ENCODE results near the gene ESR2.
"Not testable (repeated sequence)": the region's sequence is repeated elsewhere in the genome, so short reads cannot be mapped to it uniquely, and the experiment has no call there.

ESR2 gene

GRCh38 chr14:64195199-64195598 is 99.0 kb downstream of the ESR2 start:
- peak; percentile 28 for DNase-seq

- no peak for DNase-seq
Observed at GRCh38 chr14:64194404-64194803, 99.8 kb downstream of the ESR2 start.

DNA sequence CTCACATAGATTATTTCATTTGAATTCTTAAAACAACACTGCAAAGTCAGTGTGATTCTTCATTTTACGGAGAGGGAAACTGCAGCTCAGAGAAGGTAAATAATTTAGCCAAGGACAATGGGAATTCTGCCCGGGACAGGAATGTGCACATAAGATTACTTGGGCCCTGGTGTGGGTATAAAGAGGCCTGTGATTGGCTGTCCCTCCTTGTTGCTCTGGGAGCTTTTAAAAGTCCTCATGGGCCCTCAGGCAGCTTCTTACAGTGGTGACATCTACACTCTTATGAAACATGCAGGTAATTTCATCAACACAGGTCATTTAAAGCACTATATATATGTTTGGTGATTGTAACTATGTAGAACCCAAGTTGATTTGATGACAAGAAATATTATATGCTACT is 100.3 kb downstream of the ESR2 start:
- no peak for DNase-seq

- DNase-seq: no peak
Observed at GRCh38 chr14:64191756-64192155, 102.4 kb downstream of the ESR2 start.

- DNase-seq: no peak
Observed at GRCh38 chr14:64190974-64191502, 103.1 kb downstream of the ESR2 start.

DNA sequence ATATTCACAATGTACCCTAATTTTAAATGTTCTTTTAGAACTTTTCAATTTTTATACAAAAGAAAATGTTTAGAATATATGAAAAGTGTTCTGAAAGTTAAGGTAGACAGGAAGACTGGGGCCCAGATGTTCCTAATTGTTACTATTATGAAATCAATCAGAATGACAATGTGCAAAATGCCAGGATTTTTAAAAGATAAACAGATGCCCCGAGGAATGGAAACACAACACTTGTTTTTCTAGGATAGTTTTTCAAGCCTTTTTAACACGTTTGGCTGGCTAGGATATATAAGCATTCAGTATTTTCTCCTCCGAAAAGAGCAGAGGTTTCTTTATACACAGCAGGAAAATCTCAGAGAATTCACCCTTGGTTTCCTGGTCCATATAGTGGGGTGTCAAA is 106.8 kb downstream of the ESR2 start:
- DNase-seq: no peak

DNA sequence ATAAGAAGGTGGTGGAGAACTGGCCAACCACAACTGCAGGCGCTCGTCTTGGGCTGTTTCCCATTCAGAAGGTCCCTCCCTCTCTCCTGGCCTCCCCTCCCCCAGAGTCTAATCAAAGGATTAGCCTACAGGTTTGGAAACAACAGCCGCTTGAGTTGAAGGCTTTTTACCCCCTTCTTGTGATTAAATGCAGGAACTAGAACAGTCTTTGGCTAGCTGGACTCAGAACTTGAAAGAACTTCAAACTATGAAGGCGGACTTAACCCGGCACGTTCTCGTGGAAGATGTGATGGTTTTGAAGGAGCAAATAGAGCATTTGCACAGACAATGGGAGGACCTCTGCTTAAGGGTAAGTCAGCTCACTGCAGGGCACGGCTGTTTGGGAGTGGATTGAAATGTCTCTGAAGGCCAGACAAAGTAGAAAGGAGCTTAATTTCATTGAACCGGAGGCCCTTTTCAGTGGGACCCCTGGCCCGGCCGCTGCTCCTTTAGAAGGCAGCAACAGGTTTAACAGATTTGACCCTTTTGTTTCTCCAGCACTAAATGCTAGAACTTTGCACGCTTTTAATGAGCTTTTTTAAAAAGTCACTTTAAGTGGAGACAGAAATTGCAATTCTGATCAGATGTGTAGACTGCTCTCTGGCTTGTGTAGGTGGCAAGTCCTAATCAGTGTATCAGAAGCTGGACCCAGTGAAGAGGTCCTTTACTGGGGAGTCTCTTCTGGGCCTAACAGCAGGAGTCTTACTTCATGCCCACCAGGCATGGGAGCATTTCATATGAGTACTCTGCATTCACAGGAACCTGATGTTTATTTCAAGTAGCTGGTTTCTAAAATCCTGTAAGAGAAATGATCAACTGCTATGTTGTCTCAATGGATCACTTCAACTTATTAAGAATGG is 107.7 kb downstream of the ESR2 start:
- DNase-seq: no peak

GRCh38 chr14:64185184-64185583 is 109.0 kb downstream of the ESR2 start:
- DNase-seq: peak; percentile 38

DNA sequence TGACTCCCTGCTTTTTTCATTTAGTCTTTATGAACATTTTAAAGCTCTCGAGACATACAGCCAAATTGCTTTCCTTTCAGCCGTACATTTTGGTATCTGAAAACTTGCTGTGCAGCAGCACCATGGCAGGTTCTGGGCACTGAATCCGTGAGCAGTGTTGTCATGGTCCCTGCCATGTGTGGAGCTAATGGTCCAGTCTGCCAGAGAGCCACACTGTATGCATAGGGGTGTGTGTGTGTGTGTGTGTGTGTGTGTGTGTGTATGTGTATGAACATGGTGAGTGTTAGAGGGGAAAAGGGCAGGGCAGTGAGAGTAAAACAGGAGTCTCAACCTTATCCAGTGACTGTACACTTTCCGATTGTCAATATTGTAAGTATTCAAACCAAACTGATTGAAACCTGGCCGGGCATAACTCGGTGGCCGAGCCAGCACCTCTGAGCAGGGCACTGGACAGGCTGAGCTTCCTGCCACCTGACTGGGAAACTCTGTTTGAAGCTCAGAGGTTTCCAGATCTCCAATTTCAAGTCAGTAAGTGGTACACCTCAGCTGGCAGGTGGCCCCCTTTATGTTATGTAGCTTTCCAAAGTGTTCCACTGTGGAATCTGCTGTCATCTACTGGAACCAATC is 110.0 kb downstream of the ESR2 start:
- DNase-seq: no peak

- DNase-seq: not testable (repeated sequence)
Observed at GRCh38 chr14:64182908-64183307, 111.3 kb downstream of the ESR2 start.

DNA sequence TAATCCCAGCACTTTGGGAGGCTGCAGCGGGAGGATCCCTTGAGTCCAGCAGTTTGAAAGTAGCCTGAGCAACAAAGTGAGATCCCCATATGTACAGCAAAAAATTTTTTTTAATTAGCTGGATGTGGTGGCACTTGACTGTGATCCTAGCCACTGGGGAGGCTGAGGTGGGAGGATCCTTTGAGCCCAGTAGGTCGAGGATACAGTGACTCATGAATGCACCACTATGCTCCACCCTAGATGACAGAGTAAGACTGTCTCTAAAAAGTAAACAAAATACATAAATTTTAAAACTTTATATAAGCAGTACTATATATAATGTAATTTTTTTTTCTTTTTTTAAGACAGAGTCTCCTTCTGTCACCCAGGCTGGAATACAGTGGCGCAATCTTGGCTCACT is 115.4 kb downstream of the ESR2 start:
- DNase-seq: no peak

- no peak for DNase-seq
Observed at GRCh38 chr14:64176330-64176729, 117.8 kb downstream of the ESR2 start.

- peak; percentile 14 for DNase-seq
Observed at GRCh38 chr14:64174922-64175782, 119.0 kb downstream of the ESR2 start.

- DNase-seq: no peak
Observed at GRCh38 chr14:64170181-64170580, 124.0 kb downstream of the ESR2 start.

DNA sequence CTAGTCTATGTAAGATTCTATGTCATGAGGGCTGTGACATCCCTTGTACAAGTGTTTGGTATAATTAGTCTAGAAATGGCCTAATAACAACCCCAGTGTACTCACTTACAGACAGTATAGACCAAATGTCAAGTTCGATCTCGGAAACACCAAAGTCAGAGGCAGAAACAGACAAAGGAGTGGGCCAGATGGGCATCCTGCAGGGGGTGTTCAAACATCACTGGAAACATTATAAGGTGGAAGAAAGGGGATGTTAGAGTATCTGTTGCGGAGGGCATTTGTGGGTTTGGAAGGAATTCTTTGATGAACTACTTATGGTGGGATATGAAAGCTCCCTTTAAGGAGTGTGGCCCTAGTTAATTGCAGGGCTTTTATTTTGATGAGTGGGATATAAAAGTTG is 134.6 kb downstream of the ESR2 start:
- DNase-seq: no peak

- DNase-seq: no peak
Observed at GRCh38 chr14:64158608-64159007, 135.6 kb downstream of the ESR2 start.

- DNase-seq: no peak
Observed at GRCh38 chr14:64149921-64150320, 144.2 kb downstream of the ESR2 start.

DNA sequence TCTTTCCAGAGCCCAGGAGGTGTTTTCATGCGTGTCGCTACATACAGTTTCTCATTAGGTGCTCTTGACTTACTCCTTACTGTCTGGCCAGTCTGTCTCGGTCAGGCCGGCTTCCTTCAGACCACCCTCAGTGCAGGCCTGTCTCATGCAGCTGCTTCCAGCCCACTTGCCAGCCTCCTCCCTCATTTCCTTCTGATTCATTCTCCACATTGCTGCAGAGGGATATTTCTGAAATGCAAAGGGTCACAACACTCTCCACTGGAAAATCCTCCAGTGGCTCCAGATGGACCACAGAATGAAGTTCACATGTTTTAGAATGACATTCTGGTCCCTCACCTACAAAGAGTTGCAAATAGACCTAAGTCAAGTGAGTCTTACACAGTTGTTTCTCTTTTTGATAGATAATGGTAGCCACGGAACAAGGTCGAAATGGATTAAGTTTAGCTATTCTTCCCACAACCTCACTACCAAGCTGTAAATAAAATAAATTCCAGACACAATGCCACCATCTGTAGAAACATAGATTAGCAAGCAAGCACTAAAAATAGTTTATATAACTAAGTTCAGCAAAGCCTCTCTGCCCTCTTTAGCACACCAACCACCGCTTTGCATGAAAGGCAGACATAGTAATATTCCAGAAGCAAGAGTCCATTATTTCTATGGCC is 146.9 kb downstream of the ESR2 start:
- DNase-seq: no peak

GRCh38 chr14:64137657-64138290 is 156.4 kb downstream of the ESR2 start:
- no peak for DNase-seq

DNA sequence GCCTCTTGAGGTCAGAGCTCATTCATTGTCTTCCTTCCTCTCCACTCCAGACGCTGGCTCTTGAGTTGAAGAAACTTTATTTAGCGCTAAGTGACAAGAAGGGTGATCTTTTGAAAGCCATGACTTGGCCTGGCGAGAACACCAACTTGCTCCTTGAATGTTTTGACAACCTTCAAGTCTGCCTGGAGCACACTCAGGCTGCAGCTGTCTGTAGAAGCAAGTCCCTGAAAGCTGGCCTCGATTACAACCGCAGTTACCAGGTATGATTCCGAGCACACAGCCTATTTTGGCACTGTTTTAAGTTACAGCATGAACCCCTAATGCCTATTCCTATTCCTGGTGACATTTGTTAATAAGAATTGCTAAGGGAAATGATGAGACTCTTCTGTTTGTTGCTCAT is 167.6 kb downstream of the ESR2 start:
- DNase-seq: no peak

GRCh38 chr14:64125270-64125669 is 168.9 kb downstream of the ESR2 start:
- no peak for DNase-seq

GRCh38 chr14:64123241-64123822 is 170.8 kb downstream of the ESR2 start:
- peak; percentile 65 for DNase-seq
